ENCODE data around the gene GYPE.
A peak's percentile ranks its signal among the peaks of the same experiment; 100 is the strongest.
"Not testable (repeated sequence)": the region's sequence is repeated elsewhere in the genome, so short reads cannot be mapped to it uniquely, and the experiment has no call there.

Gene GYPE

DNA sequence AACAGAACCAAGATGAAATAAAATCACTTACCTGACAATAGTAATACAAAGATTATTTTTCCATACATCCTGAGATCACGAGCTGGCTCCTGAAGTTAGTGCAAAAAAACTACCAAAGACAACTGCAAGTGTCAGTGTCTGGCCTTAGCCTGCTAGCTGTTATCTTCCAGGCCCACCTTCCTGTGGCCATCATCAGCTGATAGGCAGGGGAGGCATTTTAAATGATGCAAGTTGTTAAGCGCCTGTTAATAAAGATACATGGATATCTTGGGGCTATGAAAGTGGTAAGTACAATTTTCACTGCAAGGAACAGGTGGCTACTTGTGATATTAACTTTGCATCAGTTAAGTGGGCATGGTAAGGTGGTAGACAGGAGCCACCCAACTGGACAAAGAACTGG is at the start of gene GYPE:
GYPE (minus strand) TSS at position 120 of the 400 bp plus-strand sequence; CDS start at position 68, 52 bp downstream.
- DNase-seq (ENCODE audit: low read depth in 2 of 2), result not testable (repeated sequence)

DNA sequence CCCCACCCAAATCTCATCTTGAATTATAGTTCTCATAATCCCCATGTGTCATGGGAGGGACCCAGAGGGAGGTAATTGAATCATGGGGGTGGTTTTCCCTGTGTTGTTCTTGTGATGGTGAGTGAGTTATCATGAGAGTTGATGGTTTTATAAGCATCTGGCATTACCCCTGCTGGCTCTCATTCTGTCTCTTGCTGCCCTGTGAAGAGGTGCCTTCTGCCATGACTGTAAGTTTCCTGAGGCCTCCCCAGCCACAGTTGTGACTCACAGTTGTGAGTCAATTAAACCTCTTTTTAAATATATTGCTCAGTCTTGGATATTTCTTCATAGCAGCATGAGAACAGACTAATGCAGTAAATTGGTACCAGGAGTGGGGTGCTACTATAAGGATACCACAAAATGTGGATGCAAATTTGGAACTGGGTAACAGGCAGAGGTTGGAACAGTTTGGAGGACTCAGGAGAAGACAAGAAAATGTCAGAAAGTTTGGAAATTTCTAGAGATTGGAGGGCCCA is 46.2 kb upstream of the GYPE start:
- DNase-seq (ENCODE audit: low read depth in 2 of 2), result not testable (repeated sequence)

DNA sequence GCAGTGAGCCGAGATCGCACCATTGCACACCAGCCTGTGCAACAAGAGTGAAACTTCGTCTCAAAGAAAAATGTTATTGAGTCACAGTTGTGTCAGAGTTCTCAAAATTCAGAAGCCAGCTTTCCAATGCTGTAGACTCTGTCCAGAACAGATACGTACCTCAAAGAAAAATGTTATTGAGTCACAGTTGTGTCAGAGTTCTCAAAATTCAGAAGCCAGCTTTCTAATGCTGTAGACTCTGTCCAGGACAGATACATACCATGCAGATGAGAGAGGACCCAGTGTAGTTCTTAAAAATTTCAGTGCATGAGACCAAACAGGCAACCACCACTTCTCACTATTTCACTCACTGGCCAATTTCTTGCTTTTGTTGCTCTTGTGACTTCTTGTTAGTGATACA is 45.6 kb upstream of the GYPE start:
- not testable (repeated sequence) for DNase-seq (ENCODE audit: low read depth in 2 of 2)

DNA sequence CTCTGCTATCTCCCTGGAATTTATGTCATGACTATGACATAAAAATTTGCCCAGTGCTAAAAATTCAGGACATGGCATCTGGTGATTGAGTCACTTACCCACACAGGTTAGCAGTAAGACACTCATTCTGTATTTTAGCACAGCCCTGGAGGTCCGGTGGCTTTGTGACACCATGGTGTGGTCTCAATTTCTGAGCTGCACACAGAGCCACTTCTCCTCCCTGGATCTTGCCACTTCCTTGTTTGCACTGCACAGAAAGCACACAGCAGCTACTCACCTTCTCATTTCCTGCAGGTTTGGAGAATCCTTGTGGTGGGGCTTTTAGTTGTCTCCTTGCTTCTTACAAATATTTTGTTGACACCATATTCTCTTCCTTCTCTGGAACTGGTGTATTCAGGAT is 44.8 kb upstream of the GYPE start:
- not testable (repeated sequence) for DNase-seq (ENCODE audit: low read depth in 2 of 2)

DNA sequence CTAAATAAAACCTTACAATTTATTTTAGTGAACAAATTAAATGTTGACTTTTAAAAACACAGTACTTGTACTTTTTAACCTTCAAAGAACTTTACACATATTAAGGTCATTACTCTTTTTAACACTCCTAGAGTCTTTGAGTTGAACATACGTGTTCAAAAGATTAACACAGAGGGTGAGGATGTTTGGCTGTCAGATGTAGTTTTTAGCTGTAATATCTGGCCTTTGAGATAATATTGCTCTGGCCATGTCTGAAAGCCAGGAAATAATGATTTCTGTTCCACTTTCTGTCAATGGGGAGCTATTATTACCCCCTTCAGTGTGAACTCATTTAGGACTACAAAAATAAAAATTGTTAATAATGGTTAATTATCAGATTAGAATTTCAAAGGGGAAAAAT is 42.1 kb upstream of the GYPE start:
- DNase-seq (ENCODE audit: low read depth in 2 of 2), result not testable (repeated sequence)

DNA sequence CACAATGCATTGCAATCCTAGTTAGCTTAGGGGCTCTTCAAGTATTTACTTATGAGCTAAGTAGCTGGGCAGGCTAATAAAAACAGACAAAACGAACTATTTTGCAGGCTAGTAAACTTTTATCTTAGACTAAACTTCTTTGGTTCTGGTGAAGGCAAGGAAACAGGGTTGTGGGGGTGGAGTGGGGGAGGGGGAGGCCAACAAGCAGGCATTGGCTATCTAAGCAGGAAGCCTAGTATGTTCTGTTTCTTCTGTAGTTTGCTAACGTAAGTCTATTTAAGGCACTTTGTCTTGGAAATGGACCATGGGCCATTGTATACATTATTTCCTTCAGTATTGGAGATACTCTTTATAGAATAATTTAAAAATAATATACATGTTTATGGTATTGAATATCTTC is 35.3 kb upstream of the GYPE start:
- DNase-seq (ENCODE audit: low read depth in 2 of 2), result not testable (repeated sequence)

DNA sequence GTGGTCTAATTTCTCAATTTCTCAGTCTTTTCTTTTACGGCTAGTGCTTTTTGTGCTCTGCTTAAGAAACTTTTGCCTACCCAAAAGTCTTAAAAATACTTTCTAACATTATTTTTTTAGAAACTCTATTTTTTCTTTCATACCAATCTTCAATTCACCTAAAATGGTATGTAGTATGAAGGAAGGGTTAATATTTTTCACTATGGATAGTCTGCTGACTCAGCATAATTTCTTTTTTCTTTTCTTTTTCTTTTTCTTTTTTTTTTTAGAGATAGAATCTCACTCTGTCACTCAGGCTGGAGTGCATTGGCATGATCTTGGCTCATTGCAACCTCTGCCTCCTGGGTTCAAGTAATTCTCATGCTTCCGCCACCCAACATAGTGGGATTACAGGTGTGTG is 34.2 kb upstream of the GYPE start:
- no peak for DNase-seq (ENCODE audit: low read depth in 2 of 2)

DNA sequence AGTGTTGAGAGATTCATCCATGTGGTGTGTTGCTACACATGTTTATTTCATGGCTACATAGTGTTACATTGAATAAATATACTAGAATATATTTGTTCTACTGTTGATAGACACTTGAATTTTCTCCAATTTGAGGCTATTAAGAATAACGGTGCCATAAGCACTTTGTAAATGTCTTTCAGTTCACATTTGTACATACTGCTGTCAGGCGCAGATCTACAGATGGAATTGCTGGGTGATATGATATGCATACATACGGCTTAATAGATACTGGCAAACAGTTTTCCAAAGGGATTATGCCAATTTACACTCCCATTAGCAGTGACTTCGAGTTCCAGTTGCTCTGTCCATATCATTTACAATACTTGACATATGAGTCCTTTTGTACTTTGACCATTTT is 33.5 kb upstream of the GYPE start:
- DNase-seq (ENCODE audit: low read depth in 2 of 2), result not testable (repeated sequence)

DNA sequence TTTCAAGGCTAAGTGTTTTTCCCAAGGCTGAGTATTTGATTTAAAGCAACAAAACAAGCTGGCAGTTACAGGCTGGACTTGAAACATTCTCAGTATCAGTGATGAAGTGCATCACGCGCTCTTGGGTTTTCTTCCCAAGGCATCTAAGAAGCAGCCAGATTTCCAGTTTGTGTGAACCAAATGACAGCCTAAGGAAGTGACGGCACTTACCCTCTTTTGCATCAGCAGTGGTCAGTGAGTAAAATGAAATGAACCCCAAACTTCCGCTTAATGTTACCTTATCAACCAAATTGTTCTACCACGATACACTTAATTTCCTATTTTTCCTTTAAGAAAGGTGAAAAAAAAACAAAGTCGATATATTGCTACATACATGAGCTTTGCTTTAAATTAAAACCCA is 15.8 kb upstream of the GYPE start:
- no peak for DNase-seq (ENCODE audit: low read depth in 2 of 2)

DNA sequence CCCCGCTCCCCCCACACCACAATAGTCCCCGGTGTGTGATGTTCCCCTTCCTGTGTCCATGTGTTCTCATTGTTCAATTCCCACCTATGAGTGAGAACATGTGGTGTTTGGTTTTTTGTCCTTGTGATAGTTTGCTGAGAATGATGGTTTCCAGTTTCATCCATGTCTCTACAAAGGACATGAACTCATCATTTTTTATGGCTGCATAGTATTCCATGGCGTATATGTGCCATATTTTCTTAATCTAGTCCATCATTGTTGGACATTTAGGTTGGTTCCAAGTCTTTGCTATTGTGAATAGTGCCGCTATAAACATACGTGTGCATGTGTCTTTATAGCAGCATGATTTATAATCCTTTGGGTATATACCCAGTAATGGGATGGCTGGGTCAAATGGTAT is 11.1 kb upstream of the GYPE start:
- not testable (repeated sequence) for DNase-seq (ENCODE audit: low read depth in 2 of 2)

DNA sequence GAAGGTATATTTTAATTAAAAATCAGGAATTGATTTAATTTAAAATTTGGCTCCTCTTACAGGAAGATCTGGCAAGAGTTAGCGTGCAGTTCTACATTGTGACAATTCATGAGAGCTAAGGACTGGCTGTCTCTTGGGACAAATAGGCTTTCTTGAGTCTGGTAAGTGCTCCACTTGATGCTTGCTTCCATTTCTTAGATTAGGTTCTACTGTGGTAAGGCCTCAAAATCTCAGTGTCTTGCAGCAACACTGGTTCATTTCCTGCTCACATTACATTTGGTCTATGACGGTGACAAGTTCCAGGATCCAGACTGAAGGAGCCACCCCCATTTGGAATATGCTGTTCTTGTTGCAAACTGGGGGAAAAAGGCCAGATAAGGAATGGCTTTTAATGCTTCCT is 7.1 kb upstream of the GYPE start:
- not testable (repeated sequence) for DNase-seq (ENCODE audit: low read depth in 2 of 2)

DNA sequence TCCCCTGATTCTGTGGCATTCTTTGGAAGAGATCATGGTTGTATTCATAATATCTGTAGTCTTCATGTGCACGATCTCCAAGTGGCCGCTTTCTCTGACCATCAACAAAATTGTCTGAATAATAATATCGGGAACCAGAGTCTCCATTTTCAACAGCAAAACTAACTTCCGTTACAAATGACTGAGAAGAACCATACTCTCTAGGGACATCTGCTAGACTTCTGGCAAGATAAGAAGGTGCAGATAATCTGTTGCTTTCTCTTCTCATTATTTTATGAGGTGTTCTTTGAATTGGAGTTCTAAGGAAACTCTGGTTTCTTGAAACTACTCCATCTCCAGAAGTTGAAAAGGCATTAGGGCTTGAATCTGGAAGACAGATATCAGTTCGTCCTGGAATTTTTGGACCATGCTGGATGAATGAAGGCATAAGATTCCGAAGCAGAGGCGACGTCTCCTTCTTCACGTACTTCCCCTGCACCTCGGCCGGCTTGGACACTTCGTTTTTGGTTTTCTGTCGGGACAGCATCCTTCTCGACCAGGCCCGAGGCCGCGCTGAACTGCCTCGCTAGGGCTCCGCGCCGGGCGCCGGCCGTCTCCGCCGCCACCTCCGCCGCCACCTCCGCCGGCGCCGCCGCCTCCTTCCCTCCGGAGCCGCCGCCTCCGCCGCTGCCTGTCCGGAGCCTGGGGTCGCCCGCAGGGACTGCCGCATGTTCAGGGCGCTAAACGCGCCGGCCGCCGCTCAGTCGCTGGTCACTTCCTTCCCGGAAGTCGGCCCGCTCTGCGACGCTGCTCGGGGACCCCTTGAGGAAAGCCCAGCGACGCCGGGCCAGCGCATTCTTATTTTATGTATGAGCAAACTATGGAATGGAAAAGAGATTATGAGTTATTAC is 6.4 kb upstream of the GYPE start:
- peak; percentile 2 to 12 for DNase-seq (ENCODE audit: low read depth in 2 of 2)

DNA sequence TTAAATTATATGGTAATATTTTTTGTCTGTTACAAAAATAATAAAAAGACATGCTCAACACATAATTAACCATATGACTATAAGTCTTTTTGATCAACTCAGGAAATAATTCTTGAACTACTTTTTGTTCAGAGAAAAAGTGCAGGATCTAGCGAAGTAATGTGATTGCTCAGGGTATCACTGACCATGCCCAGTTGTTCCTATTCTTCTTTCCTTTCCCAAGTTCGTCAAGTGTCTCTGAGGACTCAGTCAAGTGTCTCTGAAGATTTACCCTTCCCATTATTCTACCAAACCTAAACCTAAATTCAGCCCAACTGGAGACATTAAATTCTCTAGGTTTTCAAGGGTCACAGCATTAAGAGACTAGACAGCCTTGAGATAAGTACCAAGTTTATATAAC is 5.5 kb upstream of the GYPE start:
- DNase-seq (ENCODE audit: low read depth in 2 of 2), result not testable (repeated sequence)

DNA sequence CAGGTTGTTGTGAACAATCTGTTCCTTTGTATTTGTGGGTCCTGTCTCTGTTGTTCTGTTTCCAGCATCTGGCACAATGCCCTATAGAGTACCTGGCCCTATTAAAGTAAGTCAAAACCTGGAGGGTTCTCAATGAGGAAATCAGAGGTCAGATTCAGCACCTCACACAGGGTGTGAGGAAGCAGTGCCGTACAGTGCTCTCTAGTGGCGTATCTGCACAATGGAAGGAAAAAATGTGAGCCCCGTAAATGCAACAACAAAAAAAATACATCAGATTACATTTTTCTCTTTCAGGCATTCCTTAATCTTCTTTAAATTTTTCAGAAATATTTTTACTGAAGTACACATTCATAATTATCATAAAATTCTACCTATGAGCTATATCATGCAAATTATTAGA is 2.5 kb upstream of the GYPE start:
- DNase-seq (ENCODE audit: low read depth in 2 of 2), result peak in 1 of 2 donors; percentile 5

DNA sequence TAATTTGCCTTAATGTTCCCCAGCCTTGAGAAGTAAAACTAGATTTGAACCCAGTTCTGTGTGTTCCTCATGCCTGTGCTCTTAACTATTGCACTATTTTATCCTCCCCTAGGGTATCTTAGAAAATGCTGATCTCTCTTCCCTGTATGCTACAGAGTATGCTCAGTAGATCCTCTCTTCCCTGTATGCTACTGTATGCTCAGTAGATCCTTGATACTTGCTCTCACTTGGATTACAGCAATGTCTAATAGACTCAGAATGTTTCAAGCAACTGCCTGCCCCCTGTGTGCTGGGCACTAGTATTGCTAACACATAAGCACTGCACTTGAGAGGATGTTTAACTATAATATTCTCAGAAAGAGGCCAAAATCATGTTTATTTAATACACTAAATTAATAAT is 928 bp downstream of the GYPE start:
- DNase-seq (ENCODE audit: low read depth in 2 of 2), result not testable (repeated sequence)

DNA sequence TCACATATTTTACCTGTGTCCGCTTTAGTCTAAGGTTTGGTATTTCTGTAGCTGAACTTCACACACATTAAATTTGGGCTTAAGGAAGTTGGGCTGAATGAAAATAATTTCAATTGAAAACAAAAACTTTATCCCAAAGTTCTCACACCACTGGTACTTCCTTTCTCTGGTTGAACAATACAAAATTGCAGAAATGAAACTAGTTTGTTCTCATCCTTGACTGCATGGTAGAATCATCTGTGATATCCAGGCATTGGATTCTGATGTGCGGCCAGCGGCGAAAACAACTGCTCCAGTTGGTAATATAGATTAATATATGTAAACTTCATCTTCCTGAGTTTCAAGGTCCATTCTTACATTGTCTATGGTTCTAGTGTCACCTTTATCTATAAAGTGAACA is 15.0 kb downstream of the GYPE start:
- DNase-seq (ENCODE audit: low read depth in 2 of 2), result not testable (repeated sequence)

DNA sequence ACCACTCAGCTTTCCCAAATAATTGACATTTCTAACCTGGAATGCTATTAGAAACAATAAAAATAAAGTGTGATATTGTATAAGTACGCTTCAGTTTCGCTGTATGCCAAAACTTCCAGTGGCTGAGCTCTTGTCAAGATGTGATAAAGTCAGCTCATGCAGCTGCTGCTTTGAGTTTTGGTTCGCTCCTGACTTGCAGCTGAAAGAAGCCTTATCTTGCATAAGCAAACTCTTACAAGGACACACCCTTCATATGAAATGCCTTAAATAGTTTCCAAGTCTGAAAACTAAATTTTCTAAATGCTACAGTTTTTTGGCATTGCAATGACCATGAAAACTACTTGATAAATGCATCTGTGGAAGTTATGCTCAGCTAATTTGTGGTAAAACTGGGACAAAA is 17.2 kb downstream of the GYPE start:
- DNase-seq (ENCODE audit: low read depth in 2 of 2), result not testable (repeated sequence)

DNA sequence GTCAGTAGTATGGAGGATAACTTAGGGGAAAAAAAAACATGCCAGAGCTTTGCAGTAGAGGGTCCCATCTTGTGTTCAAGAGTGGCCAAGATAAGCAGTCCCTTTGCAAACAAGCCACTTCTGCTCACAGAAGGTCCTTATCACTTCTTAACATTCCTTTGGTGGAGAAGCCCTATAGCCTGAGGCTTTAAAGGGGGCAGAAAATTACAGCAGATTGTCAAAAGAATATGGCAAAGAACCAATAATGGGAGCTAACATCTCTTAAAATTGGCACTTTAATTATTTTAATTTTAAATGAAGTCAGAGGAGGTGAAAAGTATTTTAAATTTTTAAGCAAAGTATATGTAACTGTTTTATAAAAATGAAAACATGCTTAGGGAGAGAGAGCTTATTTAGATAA is 20.4 kb downstream of the GYPE start:
- DNase-seq (ENCODE audit: low read depth in 2 of 2), result not testable (repeated sequence)

DNA sequence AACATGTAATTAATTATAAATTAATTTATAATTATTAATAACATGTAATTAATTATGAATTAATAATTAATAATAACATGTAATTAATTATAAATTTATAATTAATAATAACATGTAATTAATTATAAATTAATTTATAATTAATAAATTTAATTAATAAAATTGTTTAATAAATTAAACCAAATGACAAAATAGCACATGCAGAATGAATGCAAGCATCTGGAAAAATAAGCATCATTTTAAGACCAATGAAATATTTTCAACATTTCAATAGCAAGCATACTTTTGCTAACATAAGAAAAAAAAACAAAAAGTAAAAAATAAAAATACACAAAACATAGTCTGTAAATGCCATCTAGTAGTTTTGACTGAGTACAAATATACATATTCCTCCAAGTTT is 21.8 kb downstream of the GYPE start:
- no peak for DNase-seq (ENCODE audit: low read depth in 2 of 2)

DNA sequence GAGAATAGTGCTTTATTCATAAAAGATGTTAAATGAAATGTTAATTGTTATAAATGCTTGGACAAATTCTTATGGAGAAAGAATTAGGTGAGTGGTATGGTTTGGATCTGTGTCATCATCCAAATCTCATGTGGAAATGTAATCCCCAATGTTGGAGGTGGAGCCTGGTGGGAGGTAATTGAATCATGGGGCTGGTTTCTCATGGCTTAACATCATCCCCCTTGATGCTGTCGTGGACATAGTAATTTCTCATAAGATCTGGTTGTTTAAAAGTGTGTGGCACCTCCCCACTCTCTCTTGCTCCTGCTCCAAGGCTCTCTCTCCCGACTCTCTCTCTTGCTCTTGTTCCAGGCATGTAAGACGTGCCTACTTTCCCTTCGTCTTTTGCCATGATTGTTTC is 22.5 kb downstream of the GYPE start:
- no peak for DNase-seq (ENCODE audit: low read depth in 2 of 2)

DNA sequence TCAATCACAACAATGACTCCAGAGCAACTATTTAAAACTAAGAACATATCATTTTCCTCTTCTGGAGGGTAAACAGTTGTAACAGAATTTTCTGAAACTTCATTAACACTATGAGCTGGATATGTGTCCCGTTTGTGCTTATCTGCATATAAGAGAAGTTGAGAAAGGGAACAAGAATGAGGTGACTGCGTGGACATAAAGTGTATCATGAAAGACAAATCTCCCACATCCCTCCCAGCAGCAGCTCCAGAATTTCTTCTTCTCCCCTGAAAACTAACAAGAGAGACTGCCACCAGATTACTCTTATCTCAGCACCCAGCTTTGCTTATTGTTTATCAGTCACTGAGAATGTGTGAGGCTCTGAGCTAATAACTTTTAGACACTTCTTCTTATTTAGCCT is 25.8 kb downstream of the GYPE start:
- DNase-seq (ENCODE audit: low read depth in 2 of 2), result not testable (repeated sequence)

DNA sequence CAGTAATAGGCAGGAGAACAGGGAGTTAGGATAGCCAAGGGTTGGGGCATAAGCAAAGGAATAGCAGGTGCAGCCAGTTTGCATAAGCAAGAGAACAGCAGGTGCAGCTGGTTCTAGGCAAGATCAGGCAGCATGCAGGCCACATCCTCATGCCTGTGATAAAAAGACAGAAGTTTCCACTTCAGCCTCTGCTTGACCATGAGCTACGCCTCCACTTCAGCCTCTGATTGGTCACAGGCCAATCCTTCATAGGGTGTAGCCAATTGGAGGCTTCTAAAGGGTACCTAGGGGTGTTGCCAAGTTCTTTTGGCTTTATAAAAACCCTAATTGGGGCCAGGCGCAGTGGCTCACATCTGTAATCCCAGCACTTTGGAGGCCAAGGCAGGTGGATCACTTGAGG is 30.0 kb downstream of the GYPE start:
- DNase-seq (ENCODE audit: low read depth in 2 of 2), result not testable (repeated sequence)

DNA sequence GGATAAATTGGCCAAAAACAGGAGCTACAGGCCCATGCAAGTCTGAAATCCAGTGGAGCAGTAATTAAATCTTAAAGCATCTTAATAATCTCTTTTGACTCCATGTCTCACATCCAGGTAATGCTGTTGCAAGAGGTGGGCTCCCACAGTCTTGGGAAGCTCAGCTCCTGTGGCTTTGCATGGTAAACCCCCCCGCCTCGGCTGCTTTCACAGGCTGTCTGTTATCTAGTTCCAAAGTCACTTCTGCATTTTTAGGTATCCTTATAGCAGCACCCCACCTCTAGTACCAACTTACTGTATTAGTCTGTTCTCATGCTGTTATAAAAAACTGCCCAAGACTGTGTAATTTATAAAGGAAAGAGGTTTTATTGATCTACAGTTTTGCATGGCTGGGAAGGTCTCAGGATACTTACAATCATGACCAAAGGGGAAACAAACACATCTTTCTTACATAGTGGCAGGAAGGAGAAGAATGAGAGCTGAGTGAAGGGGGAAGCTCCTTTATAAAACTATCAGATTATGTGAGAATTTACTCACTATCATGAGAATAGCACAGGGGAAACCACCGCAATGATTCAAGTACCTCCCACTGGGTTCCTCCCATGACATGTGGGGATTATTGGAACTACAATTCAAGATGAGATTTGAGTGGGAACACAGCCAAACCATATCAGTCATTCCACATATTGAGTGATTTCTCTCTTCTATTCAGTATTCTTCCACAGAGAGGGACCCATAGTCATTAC is 34.7 kb downstream of the GYPE start:
- DNase-seq (ENCODE audit: low read depth in 2 of 2), result not testable (repeated sequence)

Data from stimulated activated CD8-positive, alpha-beta memory T cell treated with anti-CD3 and anti-CD28 coated beads, Interleukin-7, amount 100 ng/mL, for 4 hours (primary cell).